Left renal pelvis (tissue), 4 donors: Measurements from ENCODE around the gene MANBA. TPM values are rescaled to one million over a fixed set of nuclear protein-coding genes. Genes with fewer than 3 reads are reported as not detected.

Experiments
- DNase-seq, 4 donors: peaks; one replicate each; pipeline ENCODE4 v3.0.0-alpha.2; 2013; ENCODE audit warnings: low read depth in 4 of 4, low spot score in 3 of 4
- polyA plus RNA-seq, 4 donors: library from polyadenylated mRNA; unstranded; fragments of 120-200 nt; gene quantifications; one replicate each; pipeline ENCODE4 v1.2.1, GENCODE V29; 2013; ENCODE audit not compliant: insufficient read length in 4 of 4

Gene MANBA
- polyA plus RNA-seq, 4 donors, result 19.1 to 32.0 (median 22.6) TPM

DNA sequence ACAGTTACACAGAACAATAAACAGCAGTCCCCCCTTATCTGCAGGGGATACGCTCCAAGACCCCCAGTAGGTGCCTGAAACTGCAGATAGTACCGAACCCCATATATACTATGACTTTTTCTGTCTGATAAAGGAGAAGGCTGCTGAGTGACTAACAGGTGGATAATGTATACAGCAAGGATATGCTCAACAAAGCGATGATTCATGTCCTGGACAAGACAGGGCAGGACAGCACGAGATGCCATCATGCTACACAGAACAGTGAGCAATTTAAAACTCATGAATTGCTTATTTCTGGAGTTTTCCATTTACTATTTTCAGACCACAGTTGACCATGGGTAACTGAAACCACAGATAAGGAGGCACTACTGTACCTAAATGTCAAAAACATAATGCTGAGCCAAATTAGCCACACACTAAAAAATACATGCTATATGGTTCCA, 76.1 kb downstream of the MANBA start:
- no peak for DNase-seq

DNA sequence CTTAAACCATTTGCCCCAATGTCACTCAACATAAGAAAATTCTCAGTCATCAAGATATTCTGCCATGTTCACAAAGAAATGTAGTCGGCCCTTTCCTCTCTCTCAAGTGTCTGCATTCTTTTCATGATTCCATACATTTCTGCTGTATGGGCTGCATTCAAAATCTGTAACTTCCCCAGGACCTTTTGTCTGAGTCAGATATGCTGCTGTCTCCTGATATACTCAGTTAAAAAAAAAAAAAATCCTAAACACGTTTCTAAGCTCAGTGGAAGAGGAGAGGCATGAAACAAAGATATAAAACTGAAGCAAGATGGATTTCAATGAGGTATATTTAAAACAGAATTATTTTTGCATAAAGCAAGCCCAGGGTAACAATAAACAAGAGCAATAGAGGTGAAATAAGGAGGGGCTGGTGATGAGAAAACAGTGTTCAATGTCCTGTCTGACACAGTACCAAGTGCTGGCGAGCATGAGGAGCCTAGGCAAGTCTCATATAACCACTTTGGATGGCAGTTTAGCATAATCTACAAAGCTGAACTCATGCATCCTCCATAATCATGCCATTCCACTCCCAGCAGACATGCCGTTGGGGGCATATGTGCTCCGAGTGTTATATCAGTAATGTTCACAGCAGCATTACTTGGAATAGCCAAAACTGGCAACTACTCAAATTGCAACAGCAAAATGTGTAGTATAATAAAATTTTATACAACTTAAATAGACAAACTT, 76.7 kb downstream of the MANBA start:
- no peak for DNase-seq

DNA sequence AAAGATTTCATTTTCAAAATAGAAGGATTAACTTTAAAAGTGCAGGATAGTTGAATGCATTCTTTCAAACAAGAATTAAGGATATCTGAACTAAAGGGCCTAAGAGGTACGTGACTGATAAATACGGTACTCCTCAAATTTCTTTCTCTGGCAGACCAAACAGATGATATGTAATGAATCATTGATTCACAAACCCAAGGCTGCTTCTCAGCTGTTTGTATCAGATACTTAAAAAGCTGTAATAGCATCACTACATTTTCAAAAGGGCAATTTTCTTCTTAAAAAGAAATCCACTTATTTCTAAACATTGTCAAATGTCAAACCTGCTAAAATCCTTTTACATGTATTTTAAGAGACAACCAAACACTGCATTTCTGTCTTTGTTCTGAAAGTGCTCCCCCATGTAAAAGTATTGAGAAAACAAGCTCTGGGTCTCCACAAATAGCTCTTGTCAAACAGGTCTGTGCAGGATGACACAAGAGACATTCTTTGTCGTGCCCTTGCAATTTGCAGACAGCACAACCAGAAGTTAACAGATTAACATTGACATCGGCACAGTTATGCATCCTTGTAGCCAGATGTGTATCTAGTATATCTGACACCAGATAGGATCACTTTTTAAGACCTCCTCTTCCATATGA, 82.0 kb downstream of the MANBA start:
- no peak for DNase-seq

DNA sequence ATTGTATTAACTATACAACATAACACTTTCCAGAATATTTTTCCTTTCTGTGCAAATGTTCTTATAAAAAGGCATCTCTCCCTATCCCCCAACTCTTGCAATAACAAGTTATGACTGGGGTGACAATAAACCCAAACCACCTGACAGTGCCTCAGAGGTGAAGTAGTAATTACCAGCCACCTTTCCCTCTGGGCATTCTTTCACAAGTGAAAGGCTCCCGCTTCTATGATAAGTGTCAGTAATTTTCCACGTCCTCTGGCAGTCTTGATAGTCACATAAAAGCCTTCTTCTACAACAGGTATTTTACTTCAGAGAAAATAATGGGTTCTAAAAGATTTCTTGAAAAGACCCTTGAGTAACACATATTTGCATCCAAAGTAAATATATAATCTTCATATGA, 82.7 kb downstream of the MANBA start:
- DNase-seq, result no peak

DNA sequence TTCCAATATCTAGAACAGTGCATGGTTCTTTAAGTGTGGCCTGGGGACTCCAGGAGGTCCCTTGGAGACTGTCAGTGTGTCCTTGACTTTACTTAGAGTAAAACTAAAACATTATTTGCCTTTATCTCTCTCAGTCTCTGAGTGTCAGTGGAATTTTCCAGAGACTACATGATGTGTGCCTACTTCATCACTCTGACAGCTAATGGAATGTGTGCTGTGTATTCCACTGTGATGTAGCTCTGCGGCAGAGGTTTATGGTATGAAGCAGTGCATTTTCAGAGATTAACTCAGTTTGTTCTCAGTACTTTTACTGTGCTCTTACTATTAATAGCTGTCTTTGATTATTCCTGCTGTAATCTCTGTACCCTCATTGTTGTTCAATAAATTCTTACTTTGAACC, 85.6 kb downstream of the MANBA start:
- no peak for DNase-seq

DNA sequence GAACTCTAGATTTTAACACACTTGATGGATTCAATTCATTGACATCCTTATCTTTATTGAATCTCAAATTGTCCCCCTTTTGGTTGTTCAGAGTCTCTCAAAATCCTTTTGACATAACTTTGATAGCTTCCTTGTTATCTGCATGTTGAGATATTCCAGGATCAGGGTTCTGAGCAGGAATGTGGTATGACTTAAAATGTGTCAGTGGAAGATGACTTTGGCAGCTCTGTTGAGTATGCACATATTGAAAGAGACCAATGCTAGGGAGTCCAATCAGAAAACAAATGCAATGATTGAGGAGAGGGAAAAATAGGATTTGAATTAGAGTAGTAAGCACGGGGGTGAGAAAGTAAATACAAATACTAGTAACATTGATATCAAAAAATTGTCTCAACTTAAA, 93.8 kb downstream of the MANBA start:
- no peak for DNase-seq

DNA sequence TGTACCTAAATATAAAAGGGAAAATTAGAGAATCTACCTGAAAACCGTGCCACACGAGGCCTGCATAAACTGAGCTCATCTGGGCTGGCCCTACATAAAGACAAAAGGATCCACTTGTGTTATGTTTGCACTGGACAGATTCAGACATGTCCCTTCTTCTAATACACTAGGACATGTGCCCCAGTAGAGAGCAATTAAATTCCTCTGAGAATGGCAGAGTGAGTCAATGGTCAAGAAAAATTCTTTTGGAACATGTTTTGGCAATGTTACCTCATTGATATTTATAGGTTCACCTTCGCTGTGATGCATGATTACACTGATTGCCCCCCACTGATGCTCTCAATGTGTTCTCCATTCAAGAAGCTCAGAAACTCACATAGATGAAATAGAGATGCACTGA, 95.2 kb downstream of the MANBA start:
- DNase-seq, result no peak

DNA sequence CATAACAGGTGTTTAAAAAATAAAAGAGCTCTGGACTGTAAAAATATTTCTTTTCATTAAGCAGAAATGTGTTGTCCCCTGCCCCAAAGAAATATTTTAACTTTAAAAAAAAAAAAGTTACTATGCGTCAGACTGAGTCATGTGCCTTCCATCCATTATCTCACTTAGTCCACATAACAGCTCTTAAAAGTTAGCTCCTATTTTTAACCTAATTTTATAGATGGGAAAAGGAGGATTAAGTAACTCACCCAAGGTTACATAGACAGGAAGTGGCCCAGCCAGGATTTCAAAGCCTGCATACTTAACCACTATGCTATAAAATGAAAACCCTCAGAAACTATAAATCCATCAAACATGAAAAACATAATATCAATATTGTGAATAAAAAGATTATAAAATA, 97.7 kb downstream of the MANBA start:
- DNase-seq, result no peak

DNA sequence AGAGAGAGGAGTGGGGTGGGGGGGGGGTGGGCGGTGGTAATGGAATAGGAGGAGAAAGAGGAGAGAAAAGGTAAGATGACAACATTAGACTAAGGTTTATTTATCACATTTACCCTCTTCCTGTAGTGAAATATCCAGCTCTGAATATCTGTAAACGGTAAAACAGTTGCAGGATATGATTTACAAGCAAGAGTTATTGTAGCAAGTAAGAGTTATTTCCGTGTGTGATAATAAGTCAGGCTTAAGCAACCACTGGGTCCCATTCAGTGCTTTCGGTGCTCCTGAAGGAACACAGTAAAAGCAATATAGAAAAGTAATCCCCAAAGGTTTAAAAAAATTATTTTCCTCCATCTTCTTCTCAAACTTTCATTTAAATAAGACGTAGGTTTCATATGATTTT, 103.6 kb downstream of the MANBA start:
- no peak for DNase-seq

DNA sequence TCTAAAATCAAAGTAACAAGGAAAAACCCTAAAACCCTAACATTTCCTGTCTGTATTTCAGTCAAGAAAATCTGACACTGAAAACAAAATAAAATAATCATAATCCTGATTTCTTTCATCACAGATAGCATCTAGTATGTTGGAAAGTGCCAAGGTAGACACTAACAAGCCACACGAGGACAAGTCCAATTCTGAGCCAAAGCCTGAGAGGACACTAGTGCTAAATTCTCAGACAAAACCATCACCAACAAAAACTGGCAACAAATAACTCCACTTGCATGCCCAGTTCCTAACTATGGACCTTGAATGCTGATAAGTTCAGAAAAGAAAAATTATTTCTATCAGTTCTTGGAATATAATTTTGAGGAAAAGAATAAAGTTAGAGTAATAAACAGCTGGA, 113.7 kb downstream of the MANBA start:
- DNase-seq, result no peak

DNA sequence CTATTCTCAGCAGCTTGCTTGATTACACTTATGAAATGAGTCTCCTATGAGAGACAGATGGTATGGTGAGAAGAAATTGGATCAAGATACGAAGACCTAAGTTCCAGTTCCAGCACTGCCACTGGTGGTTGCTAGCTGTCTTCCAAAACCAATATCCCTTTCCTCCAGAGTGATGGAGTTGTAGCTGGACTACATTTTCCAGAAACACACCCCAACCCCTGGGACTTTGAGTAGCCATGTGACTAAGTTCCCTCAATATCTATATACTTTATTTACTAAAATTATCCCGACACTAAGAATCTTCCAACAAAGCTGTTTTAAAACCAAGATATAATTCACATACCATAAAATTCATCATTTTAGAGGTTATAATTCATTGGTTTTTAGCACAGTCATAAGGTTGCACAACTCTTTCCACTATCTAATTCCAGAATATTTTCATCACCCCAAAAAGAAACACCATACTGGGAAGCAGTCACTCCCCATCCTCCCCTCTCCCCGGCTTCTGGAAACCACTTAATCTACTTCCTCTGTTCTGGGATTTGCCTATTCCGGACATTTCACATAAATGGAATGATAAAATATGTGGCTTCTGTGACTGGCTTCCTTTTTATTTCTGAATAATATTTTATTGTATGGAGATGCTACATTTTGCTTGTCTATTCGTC, 118.0 kb downstream of the MANBA start:
- no peak for DNase-seq

DNA sequence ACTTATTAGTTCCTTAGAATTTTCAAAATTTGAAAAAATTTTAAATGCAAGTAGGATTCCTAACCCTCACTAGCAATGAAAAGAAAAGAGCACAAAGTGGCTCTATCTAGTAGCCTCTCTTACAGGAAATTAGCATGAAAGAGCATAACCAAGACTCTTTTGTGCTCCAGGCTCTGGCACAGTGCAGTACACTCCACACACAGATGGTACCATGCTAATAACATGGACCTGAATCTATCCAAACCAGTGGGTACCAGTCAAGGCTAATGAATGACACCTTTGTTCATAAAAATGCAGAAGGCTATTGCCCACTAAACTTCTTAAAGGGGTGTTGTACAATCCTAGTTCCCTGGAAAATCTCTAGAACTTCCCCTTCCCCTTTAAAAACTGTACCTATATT, 119.0 kb downstream of the MANBA start:
- DNase-seq, result no peak

DNA sequence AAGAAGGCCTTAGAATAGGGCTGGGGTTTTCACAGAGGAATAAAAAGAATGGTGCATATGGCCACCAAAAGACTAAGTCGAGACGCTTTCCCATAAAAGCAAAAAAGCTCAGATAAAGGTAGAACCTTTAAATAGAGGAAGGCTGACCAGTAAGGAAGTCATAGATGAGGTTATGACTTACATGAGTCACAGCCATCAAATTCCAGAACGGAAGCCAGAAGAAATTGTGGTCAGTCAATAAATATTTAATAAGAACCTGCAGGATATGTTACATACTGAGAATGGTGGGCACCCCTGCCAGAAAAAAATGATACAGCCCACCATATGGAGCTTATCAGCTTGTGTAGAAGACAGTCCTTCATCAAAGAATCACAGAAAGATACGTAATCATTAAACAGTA, 120.1 kb downstream of the MANBA start:
- DNase-seq, result no peak

DNA sequence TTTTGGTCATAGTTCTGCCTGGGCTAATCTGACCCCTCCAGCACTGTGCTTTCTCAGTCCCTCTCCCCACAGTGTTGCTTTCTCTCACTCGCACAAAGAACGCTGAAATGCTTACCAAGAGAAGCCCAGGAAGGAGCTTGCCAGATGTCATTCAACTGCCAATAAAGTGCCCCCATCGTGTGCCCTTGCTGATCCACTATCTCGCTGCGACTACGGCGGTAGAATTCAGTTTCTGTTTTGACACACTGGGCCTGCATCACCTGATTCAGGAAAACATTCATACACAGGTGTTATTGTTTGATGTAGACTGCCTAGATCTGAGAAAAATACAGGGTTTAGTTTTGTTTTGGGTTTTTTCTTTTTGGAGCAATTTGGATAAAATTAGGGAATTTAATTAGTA, 121.2 kb downstream of the MANBA start:
- DNase-seq, result no peak

DNA sequence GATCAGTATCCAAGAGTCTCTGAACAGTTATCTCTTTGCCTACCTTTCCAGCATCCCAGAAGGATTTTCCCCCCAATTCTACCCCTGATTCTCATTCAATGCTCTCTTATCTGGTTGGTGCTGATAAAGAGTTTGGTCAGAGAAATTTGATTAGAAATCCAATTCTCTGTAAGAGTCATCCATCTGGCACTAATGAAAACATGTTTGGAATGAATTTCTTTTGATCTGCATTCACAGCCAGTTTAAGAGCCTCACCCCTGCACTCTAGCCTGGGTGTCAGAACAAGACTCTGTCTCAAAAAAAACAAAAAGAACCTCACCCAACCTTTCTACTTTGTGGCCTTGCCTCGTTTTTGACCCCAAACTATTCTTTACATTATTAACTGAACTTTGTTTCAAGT, 122.1 kb downstream of the MANBA start:
- DNase-seq, result no peak

DNA sequence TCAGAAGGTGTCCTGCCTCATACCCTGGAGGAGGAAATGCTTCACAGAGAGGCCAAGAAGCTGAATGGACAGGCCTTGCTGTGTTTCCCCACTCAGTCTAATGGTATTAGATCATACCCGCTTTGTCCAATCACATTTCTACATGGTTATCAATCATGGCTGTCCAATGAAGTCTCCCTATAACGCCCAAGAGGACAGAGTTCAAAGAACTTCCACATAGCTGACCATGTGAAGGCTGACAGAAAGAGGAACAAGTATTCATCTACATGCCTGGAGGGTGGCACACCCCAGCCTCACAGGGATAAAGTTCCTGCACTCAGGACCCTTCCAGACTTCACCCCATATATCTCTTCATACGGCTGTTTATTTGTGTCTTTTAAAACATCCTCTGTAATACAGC, 123.4 kb downstream of the MANBA start:
- DNase-seq, result no peak

DNA sequence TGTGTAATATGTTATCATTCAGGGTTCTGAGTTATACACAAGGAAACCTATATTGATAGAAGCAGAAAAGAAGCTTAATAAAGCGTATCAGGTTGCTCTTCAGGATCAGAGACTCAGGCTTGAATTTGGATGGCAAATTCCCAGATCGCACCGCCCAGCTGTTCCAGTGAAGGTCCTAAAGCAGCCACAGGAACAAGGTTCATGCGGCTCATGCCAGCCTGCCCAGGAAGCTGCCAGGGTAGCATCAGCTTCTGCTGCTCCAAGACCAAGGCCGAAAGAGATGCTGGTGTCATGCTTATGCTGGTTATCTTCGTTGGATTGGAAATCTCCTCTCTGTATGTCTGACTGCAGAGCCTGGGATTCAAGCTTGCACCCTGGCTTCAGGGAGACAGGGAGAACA, 127.7 kb downstream of the MANBA start:
- no peak for DNase-seq

DNA sequence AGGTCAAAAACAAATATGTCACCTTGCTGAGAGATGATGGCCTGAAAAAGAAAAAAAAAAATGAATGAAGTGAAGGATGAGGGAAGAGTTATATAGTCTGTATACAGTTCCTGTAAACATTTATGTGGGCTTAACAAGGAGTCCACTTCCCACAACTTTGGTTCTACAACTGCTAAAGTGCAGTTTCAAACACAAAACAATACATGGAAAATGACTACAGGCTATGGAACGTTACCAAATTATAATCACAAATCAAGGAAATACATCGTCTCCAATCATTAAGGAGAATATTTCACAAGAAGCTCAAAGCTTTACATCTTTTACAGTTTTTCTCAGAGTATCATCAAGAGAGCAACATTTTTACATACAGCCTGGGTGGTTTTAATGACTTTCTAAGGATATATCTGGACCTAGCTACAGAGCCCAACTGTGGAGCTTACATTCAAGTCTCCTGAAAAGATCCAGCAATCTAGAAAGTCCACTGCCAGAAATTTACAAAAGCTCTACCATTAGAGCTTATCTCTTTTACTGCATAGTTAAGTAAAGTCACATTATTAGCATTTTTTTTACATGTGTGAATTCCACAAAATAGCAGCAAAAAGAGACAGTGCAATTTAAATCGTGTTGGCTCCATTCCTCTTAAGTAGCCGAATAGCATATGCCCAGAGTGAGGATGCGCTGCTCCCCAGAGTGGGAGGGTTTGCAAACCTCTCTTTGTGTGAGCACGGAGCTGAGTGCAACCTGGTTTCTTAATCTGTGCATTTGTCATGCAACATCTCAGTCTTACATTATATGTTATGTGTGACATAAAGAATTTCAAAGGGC, 128.3 kb downstream of the MANBA start:
- no peak for DNase-seq

DNA sequence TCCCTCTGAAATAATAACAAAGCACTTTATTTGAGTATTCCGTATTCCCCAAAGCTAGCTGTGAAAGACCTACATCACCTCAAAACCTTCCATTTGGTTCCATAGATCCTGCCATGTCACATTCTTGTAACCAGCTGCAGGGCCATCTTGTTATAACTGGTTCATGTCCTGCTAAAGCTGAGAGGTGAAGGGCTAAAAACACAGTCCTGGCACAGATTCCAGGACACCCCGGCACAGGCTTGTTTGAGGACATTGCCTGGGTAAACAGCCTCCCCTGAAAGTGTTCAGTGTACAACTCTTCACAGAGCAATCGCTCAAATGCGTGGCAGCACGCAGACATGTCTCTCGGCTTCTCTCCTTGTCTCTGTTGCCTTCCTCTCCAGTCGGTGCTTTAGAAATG, 129.2 kb downstream of the MANBA start:
- DNase-seq, result no peak

DNA sequence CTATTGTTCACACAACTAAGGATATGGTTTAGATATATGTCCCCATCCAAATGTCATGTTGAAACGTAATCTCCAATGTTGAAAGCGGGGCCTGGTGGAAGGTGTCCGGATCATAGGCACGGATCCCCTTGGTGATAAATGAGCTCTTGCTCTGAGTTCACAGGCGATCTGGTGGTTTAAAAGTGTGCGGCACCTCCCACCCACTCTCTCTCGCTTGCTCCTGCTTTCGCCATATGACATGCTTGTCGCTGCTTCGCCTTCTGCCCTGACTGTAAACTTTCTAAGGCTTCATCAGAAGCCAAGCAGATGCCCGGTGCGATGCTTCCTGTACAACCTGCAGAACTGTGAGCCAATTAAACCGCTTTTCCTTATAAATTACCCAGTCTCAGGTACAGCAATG, 131.1 kb downstream of the MANBA start:
- no peak for DNase-seq

DNA sequence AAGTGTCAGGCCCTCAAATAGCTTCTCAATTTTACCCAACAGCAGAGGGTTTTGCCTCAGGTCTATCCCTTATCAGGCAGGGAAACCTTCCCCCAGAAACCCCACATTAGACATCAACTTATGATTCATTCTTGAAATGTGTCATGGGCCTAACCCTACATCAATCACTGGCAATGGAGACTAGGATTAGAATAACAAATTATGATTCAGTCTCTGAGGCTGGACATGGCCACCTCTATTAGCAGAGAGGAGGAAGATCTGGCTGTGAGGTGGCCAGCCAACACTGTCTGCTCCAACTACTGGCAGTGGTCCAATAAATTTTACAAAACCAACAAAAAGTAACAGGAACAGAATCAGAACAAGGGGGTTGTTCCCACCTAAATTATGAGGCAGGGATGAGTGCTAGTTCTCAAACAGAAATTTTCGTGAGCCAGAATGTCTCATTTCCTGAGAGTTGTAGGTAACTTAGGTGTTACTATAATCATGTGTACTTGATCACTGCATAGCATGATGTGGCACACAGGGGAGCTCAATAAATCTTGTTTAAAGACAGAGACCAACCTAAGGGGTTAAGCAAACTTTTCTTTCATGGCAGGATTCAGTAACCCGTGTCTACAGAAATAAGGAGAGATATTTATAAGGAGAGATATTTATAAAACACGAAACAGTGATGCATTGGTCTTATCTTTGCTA, 132.8 kb downstream of the MANBA start:
- no peak for DNase-seq
